T-helper 22 cell (primary cell): ENCODE data around the gene RAD51B.

Experiments
- DNase-seq: peaks from one replicate; pipeline ENCODE4 v3.0.0-alpha.2; 2020; ENCODE audit warnings: low read depth

The RAD51B gene

DNA sequence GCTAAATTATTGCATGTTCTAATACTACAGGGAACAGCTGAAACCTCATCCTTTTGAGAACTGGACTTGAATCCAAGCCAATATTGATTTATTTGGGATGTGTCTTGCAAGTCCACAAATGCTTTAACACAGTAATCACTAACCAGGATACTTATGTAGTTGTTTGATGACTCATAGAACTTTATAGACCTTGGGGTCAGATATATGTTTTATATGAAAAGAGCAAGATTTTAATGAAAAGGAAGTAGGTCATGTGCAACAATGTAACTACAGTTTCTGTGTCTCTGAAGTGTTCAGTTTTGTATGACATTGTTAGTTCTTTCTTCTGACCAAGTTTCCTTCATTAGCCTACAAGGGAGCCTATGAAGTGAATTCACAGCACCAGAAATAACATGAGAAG, 621.2 kb downstream of the RAD51B start:
- no peak for DNase-seq

- no peak for DNase-seq
Observed at GRCh38 chr14:68441542-68441941, 622.0 kb downstream of the RAD51B start.

DNA sequence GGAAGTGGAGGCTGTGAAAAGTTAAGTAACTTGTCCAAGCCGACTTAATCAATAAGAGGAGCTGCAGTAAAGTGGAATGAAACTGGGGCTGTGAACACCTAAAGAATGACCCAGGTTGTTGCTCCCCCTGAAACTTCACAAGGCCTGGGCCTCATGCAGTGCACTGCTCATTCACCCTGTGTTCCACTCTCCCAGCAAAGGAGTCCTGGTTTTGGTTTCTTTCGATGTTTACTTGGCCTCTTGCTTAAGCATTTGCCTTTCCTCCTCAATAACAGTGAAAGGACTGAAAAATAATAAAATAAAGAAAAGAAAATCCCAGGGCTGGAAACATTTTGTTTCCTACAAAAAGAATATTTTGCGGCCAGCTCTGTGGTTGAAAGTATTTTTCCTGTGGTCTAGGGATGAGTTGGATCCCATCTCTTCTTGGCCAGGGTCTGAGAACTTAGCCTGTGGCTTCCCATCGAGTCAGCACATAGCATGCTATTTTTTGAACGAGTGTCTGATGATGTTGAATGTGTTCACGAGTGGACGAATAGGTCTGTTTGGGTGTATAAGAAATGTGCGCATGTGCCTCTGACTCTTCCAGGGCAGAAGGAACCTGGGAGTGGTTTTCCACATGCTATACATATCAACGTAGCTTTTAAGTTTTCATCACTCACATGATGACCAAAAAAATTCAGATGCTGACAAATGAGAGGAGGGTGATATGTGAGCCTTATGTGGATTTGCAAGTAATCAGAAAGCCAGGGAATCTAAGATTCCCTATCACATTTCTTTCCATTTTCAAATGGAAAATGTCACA, 623.5 kb downstream of the RAD51B start:
- no peak for DNase-seq

GRCh38 chr14:68444449-68445168, 625.0 kb downstream of the RAD51B start:
- no peak for DNase-seq

DNA sequence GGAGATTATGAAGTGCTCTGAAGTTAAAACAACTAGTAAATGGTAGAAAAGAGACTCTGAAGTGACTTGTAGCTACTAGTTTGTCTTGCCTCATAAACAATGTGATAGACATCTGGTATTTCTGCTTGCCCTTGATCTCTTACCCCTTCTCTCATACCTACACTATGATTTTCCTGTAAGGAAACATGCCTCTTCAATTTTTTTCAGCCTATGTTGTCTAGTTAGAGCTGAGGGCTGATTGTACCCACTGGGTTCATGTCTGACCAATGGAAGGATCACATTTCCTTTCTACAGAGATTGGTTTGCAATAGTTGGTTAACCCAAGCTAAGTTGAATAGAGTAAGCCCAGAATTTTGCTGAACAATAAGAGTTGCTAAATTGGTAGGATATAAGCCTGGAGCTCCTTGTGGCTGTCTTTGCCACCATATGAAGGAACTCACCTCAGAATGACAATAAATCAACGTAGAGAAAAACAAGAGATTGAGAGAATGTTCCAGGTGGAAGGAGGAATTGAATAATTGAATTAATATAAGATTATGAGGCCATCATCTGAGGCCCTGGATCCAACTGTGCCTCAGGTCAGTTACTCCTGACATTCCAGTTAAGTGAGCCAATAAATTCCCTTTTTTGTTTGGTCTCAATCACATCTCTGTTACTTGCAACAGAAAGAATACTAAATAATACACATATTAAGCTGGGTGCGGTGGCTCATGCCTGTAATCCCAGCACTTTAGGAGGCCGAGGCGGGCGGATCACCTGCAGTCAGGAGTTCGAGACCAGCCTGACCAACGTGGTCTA, 626.9 kb downstream of the RAD51B start:
- no peak for DNase-seq

GRCh38 chr14:68447581-68448251, 628.1 kb downstream of the RAD51B start:
- DNase-seq: no peak

DNA sequence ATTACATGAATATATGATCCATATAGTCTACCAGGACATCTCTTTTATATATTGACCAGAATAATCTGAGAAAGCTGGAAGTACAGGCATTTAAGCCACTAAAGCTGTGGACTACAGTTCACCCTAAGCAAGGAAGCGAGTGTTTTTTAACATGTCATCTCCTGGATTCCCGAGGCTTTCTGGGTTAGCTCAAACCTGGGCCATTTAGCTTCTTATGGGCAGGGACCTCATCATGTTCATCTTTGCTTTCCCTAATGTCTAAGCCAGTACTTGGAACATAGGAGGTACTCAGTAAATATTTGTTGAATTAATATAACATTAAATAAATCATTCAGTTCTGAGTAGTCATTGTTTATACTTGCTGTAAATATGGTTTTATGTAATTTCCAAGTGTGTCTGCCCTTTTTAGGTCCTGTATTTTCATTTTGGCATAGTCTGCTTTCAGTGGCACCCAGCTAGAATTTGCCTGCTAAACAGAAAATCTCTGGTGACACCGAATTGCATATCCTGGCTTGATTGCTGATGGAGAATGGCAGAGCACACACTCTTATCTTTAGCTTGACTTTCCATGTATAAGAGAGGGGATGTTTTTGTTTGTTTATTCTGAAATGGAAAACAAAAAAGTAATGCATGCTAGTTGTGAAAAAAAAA, 628.8 kb downstream of the RAD51B start:
- no peak for DNase-seq

DNA sequence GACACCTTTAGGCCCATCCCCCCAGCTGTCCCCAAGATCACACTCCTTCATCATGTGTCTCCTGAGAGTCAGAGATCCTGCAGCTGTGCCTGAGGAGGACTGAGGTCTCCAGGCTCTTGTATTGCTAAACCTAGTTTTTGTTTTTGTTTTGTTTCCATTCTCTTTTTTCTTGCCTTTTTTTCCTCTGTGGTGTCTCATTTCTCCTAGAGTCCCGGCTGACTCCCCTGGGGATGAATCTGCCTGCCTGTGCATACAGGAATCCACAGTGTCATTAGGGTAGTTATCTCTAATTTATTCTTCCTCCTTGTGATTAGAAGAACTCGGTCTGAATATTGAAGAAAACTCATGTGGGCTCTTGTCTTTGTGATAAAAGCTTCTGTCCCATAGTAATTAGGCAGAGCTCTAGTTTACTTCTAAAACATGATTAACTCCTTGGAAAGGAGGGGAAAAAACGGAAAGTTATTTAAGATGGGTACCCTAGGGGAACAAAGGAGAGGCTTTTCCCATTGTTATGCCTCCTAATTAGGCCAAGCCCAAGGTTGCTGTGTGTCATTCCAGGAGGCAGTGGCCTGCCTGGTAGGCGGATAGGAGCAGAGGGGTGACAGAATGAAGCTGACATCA, 630.1 kb downstream of the RAD51B start:
- DNase-seq: no peak

GRCh38 chr14:68450391-68451120, 631.0 kb downstream of the RAD51B start:
- no peak for DNase-seq

DNA sequence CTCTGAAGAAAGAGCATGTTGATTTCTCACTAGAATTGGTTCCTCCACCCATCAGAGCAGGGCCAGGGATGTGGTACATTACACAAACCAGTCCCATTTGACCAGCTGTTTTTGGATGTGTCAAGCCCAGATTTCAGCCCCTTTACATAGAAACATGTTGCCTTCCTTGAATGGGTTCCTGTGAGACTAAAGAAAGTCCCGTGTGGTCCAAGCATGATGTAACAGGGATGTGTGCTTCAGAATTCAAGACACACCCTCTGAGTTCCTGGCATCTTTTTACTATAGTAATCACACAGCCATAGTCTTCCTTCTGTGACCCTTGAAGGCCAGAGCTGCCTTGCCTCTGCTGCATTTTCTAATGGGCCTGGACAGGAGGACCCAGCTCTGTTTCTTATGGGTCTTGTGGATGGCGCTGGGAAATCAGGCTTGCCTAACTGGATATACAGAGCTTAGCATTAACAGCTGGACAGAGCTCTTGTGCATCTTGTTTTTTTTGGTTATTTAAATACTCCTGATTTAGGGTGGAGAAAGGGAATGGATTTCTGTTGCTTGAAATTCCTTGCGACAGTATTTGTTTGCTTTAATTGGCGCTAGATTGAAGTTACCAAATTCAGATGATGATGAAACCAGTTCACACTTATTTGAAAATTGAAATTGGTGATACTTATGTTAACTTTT, 632.3 kb downstream of the RAD51B start:
- no peak for DNase-seq

DNA sequence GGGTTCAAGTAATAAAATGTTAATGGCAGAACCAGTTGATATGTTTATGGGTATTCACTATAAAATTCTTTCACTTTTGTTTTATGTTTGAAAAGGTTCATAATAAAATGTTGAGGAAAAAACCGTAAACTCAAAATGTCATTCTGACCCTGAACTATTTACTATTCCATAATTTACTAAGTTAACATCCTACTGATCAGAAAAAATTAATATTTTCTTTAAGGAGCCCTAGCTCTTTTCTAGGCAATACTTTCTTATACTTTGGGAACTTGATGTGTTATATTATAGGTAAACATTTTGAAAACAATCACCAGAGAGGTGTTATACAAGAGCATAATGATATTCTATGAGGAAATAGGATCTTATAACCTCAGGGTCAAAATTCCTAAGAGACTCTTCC, 638.7 kb downstream of the RAD51B start:
- no peak for DNase-seq

DNA sequence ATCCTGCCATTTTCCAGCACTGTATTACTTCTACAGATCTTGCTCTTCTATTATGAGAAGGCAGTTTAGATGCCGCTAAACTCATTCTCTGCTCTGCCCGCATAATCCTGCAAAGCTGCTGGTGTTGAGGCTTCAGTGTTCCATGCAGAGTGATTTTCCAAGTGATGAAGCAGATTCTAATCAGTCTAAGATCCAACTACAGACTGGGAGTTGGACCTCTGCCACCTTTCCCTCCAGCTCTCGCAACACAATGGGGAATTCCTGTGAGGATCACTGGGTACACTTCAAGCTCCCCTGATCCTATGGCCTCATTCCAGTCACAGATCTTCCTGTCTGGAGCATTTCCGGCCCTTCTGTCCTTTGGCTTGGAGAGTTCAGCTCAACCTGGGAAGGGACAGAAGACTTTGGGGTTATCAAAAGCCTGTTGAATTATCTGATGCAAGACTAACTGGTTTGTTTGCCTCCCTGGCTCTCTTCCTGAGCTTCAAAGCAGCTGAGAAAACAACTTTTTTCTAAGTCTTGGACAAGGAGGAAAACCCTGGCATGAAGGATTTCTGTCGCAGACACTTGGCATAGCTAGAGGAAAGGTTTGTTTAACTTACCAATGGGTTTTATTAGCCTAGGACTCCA, 639.4 kb downstream of the RAD51B start:
- no peak for DNase-seq

DNA sequence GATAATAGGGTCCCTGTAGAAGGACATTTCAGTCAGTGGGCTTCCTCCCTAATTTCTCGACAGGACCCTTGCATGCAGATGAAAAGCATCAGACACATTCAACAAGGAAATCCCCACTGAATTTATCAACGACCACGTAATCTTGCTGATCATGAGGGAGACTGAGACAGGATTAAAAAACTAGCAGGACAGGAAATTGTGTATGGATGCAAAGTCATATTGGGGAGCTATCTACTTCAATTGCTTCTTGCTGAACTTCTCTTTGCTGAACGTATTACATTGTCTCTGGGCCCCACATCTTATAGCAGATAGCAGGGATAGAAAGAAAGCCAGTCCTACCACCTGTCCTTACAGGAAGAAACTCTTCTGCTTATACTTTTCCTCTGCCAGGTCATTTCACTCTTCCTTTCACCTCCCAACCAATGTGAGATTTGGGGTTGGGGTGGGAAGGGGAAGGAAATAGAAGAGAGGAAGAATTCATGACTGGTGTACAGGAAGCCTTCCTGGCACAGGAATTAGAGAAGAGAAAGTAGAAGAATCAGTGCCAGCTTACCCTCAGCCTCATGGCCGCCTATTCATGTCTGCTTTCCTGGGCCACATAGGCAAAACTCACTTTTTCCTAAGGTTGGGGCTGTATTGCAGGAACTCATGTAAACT, 640.0 kb downstream of the RAD51B start:
- DNase-seq: no peak

- DNase-seq: no peak
Observed at GRCh38 chr14:68460541-68460940, 641.0 kb downstream of the RAD51B start.

- no peak for DNase-seq
Observed at GRCh38 chr14:68461086-68461485, 641.5 kb downstream of the RAD51B start.

GRCh38 chr14:68462683-68463082, 643.1 kb downstream of the RAD51B start:
- DNase-seq: no peak

GRCh38 chr14:68463299-68463698, 643.7 kb downstream of the RAD51B start:
- no peak for DNase-seq

DNA sequence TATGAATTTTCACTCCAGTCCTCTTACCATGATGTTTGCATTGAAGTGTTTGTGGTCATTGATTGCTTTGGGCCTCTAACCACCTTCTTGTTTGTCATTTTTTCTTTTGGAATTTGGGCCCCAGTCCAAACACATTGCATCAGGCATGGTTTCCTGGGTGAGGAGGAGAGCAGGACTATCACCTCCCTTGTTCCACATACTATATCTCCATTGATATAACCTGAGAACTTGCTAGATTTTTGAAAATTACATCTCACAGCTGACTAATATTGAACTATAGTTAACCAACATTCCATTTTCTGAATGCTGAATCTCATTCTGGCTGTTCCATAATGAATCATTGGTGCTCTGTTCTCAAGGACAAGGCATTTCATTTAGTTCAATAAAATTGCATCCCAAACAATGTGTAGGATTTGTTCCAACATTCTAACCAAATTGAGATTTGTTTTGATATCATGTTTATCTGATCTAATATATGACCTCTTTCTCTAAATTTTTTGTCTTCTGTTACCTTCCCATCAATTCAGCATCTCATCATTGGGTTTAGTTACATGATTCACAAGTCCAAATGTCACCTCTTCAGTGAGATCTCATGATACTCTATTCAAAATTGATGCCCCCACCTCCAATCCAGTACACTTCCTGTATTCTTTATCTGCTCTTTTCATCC, 644.3 kb downstream of the RAD51B start:
- DNase-seq: no peak
